Osteocyte (in vitro differentiated cells): ENCODE data around the gene KRT222. TPM values are rescaled to one million over a fixed set of nuclear protein-coding genes. Genes with fewer than 3 reads are reported as not detected.

Experiments used
- DNase-seq: peaks from one replicate; pipeline ENCODE4 v3.0.0; 2021; ENCODE audit warnings: mixed read lengths; ENCODE audit not compliant: unreplicated experiment; ENCODE audit errors: extremely low spot score
- H3K27ac Mint-ChIP-seq: one replicate; pipeline ENCODE4 v1.8.0; 2021; ENCODE audit warnings: mild to moderate bottlenecking, mixed read lengths; ENCODE audit not compliant: unreplicated experiment
- H3K27me3 Mint-ChIP-seq: one replicate; pipeline ENCODE4 v1.8.0; 2021; ENCODE audit warnings: mixed read lengths; ENCODE audit not compliant: unreplicated experiment
- H3K36me3 Mint-ChIP-seq: one replicate; pipeline ENCODE4 v1.8.0; 2021; ENCODE audit warnings: mixed read lengths; ENCODE audit not compliant: unreplicated experiment
- H3K4me1 Mint-ChIP-seq: one replicate; pipeline ENCODE4 v1.8.0; 2021; ENCODE audit warnings: mixed read lengths; ENCODE audit not compliant: unreplicated experiment
- H3K4me3 Mint-ChIP-seq: one replicate; pipeline ENCODE4 v1.8.0; 2021; ENCODE audit warnings: mild to moderate bottlenecking, moderate library complexity, mixed read lengths; ENCODE audit not compliant: unreplicated experiment
- H3K9me3 Mint-ChIP-seq: one replicate; pipeline ENCODE4 v1.8.0; 2021; ENCODE audit warnings: mixed read lengths; ENCODE audit not compliant: unreplicated experiment
- total RNA-seq: library from RNA; stranded (reverse); gene quantifications from 2 replicates; pipeline ENCODE4 v1.2.1, GENCODE V29; 2021
- TF ChIP-seq, protein P1 (sequence below): fragments of 200-600 bp; sonication (generic); IDR thresholded peaks from 2 replicates; pipeline ENCODE4 v1.5.0; 2021; ENCODE audit warnings: antibody characterized with exemption, mild to moderate bottlenecking, moderate library complexity

The KRT222 gene
- total RNA-seq, 1 donor from 2014 or later: not detected

DNA sequence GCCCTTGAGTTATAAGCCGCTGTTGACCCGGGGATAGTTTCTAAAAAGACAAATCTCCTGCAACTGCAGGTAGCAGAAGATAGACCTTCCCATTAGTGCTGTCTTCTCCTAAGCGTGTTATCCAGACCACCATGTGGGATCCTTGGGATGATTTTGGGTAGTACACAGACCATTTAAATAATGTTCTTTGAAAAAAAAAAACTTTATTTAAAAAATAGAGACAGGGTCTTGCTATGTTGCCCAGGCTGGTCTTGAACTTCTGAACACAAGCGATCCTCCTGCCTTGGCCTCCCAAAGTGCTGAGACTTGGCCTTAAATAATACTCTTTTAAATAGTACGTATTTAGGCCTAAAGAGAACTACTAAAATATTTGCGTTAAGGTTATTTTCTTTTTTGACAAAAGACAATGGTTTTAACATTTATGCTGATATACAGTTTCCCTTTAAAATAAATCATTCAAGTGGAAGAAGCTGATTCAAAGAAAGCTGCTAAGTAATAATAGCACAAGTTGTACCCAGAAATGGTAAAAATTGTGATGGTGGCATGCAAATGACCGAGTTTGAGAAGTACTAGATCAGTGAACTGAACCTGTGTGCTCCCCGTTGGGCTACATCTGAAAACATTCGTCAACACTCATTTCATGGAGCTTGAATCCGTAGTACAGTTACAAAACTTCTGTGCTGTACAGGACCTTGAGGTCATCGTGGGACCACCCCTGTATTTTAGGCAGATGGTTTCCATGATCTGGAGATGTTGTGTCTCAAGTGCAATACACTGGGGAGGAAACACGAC, 41.4 kb downstream of the KRT222 start:
- TF ChIP-seq, protein P1, sequence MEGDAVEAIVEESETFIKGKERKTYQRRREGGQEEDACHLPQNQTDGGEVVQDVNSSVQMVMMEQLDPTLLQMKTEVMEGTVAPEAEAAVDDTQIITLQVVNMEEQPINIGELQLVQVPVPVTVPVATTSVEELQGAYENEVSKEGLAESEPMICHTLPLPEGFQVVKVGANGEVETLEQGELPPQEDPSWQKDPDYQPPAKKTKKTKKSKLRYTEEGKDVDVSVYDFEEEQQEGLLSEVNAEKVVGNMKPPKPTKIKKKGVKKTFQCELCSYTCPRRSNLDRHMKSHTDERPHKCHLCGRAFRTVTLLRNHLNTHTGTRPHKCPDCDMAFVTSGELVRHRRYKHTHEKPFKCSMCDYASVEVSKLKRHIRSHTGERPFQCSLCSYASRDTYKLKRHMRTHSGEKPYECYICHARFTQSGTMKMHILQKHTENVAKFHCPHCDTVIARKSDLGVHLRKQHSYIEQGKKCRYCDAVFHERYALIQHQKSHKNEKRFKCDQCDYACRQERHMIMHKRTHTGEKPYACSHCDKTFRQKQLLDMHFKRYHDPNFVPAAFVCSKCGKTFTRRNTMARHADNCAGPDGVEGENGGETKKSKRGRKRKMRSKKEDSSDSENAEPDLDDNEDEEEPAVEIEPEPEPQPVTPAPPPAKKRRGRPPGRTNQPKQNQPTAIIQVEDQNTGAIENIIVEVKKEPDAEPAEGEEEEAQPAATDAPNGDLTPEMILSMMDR: no peak
- peaks cover 5% of the 10 kb centered on the region for H3K4me1 Mint-ChIP-seq
- no peak for DNase-seq

DNA sequence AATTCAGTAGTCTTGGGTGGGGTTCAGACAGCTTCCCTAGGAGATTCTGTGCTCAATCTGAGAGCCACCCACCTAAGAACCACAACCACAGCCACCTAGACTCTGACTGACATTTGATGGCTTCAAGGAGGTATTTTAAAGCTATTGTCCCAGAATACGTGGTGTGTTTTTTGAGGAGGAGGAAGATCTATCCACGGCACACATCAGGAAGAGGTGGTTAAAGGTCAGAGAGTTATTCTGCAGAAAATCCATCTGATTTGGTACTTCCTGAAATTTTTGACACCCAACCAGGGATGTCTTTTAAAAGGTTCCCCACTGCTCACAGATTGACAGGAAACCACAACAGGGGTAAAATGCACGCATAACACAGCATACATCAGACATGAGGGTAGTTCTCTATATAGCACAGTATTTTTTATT, 42.5 kb downstream of the KRT222 start:
- H3K36me3 Mint-ChIP-seq: peaks cover 7% of the 10 kb centered on the region
- peaks cover 5% of the 10 kb centered on the region for H3K4me1 Mint-ChIP-seq
- DNase-seq: no peak
- TF ChIP-seq, protein P1: no peak
- H3K27ac Mint-ChIP-seq: no peak overlapping the region
- no peak overlapping the region for H3K4me3 Mint-ChIP-seq
- no peaks in the 10 kb centered on the region for H3K9me3 Mint-ChIP-seq
- peaks cover 27% of the 10 kb centered on the region for H3K27me3 Mint-ChIP-seq

More for the DNA sequence above, 41.4 kb downstream of the KRT222 start:
- no peaks in the 10 kb centered on the region for H3K9me3 Mint-ChIP-seq
- H3K36me3 Mint-ChIP-seq: peaks cover 15% of the 10 kb centered on the region
- peaks cover 22% of the 10 kb centered on the region for H3K27me3 Mint-ChIP-seq
- H3K27ac Mint-ChIP-seq: no peak overlapping the region
- no peak overlapping the region for H3K4me3 Mint-ChIP-seq

DNA sequence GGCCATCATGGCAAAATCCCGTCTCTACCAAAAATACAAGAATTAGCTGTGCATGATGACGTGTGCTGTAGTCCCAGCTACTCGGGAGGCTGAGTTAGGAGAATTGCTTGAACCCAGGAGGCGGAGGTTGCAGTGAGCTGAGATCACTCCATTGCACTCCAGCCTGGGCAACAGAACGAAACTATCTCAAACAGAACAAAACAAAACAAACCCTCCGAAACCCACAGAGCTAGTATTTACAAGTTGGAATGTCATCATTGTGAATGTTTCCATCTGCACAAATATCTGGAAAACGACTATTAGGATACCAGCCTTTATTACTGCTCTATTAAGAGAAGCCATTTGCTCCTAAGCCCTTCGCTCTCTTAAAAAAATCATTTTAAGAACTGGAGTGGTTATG, 43.4 kb downstream of the KRT222 start:
- Mint-ChIP-seq H3K36me3 (no peaks in the 10 kb centered on the region), H3K27me3 (peaks cover 36% of the 10 kb centered on the region), H3K27ac (no peak overlapping the region), H3K4me1 (peaks cover 5% of the 10 kb centered on the region), H3K4me3 (no peak overlapping the region), H3K9me3 (no peaks in the 10 kb centered on the region)
- DNase-seq: no peak
- TF ChIP-seq, protein P1: no peak

DNA sequence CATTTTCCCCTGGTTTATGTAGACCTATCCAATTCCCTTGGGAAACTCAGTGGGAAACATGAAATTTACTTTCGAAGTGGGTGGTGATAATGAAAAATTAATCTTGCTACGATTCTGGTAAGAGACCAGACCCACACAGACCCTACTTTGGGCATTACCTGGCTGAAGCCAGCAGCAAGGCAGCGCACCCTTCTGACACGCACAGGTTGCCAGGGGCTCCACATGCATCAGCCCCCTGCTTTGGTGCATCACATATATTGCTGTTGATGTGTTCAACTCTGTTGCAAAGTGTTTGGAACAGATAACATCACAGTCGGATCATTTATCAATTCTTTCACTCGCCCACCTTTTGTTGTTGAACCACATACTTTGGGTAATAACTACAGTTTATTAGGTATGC, 44.0 kb downstream of the KRT222 start:
- Mint-ChIP-seq H3K9me3 (no peaks in the 10 kb centered on the region), H3K4me1 (peaks cover 5% of the 10 kb centered on the region), H3K36me3 (no peaks in the 10 kb centered on the region), H3K27ac (no peak overlapping the region), H3K4me3 (no peak overlapping the region), H3K27me3 (peaks cover 41% of the 10 kb centered on the region)
- TF ChIP-seq, protein P1: no peak
- DNase-seq: no peak

DNA sequence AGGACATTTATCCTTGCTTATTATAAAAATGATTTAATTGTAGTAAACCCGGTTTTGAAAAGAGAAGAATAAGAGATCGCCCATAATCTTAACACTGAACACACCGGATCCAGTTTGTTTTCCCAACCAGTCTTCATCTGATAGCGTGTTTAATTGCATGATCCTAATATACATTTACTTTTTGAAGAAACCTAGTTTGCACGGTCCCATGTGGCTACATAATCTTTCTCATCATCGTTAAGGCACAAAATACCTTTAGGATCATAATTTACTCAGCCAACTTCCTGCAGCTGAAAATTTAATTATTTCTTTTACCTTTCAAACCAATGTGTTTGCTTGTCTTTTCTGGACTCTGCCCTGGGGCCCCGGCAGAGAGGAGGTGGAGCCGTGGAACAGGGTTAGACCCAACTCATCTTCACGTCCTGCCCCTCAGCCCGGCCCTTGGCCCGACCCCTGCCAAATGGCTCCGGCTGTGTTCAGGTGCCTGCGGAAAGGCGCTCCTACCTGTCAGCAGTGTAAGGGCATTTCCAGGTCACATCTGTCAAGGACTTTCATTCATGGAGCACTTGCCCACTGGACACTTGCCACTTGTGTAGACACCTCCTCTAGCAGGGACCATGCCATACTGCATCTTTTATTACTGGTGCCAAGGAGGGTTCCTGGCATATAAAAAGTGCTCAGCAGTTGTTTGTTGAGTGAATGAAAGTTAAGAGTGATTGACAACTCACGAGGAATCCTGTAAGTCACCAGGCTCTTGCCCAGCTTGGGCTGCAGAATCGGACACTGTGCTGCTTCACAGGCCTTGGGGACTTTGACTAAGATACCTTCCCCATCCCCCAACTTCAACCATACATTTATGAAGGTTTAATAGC, 46.0 kb downstream of the KRT222 start:
- TF ChIP-seq, protein P1: no peak
- Mint-ChIP-seq H3K4me3 (no peak overlapping the region), H3K9me3 (no peaks in the 10 kb centered on the region), H3K4me1 (peaks cover 5% of the 10 kb centered on the region), H3K27me3 (peaks cover 59% of the 10 kb centered on the region), H3K36me3 (no peaks in the 10 kb centered on the region), H3K27ac (no peak overlapping the region)
- no peak for DNase-seq
